ENCODE measurements around the gene CD40. TPM values are rescaled to one million over a fixed set of nuclear protein-coding genes. Genes with fewer than 3 reads are reported as not detected.

CD40 gene
- total and polyA plus RNA-seq, 4 donors, result 20.4 to 55.0 (median 28.4) TPM

DNA sequence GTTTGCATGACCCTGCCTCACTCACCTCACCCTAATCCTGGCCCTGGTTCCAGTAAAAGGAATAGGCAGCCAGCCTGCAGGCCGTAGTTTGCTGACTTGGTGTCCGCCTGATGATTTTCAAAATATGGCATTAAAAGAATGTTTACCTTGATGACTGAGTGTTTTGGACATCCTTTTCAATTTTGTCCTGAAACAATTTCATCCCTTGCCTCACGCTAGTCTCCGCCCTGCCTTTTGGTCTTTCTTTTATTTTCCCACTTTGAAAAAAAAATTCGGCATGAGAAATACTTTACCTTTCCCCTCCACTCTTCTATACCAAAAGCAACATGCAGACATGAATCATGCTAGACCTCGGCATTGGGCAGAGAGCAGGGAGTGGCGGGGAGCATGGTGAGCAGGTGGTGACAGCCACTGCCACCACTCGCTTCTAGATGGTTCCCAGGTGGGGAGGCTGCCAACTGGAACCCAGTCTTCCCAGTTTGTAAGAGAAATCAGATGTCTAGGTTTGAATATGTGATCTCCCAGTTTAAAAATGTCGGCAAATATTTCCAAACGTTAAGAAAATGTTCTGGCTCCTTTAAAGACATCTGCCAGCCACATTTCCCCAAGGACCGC is 9.4 kb downstream of the CD40 start:
- 90 to 94% methylated on average over 11 of the region's 11 CpGs for WGBS, 2 donors
- Histone ChIP-seq H3K36me3 (ENCODE audit: control insufficient read depth in 4 of 4, insufficient read depth in 4 of 4, low read length in 4 of 4) (peaks cover 0 to 19% (median 0%) of the 10 kb centered on the region in 4 donors), H3K9ac (ENCODE audit: insufficient read depth in 1 of 2, low read length in 2 of 2) (no peak overlapping the region)

DNA sequence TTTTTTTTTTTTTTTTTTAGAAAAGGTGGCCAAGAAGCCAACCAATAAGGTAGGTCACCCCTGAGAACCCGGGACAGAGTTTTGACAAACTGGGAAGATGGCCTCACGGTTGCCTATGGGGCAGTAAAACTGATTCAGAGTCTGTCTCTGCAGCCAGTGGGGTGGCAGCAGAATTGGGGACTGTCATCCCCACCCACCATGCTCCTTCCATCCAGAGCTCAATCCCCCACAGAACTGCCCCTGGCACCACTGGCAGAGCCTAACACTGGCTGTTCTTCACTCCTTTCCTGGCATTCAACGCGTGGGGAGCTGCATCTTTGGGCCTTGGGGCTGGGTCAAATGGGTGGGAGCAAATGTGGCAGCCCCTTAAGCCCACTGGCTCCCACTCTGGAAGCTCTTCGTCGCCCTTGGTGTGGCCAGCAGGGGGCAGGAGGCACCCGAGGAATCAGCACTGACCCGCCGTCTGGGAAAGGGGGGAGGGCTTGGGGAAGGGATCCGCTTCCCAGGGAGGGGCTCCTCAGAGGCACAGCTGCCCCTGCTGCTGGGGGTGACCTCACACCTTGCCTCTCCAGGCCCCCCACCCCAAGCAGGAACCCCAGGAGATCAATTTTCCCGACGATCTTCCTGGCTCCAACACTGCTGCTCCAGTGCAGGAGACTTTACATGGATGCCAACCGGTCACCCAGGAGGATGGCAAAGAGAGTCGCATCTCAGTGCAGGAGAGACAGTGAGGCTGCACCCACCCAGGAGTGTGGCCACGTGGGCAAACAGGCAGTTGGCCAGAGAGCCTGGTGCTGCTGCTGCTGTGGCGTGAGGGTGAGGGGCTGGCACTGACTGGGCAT is 10.4 kb downstream of the CD40 start:
- TF ChIP-seq, protein P1, sequence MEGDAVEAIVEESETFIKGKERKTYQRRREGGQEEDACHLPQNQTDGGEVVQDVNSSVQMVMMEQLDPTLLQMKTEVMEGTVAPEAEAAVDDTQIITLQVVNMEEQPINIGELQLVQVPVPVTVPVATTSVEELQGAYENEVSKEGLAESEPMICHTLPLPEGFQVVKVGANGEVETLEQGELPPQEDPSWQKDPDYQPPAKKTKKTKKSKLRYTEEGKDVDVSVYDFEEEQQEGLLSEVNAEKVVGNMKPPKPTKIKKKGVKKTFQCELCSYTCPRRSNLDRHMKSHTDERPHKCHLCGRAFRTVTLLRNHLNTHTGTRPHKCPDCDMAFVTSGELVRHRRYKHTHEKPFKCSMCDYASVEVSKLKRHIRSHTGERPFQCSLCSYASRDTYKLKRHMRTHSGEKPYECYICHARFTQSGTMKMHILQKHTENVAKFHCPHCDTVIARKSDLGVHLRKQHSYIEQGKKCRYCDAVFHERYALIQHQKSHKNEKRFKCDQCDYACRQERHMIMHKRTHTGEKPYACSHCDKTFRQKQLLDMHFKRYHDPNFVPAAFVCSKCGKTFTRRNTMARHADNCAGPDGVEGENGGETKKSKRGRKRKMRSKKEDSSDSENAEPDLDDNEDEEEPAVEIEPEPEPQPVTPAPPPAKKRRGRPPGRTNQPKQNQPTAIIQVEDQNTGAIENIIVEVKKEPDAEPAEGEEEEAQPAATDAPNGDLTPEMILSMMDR (IDR thresholded peaks at IDR 0.05; ENCODE audit: control extremely low read depth, extremely low read depth), result no peak
- H3K36me3 ChIP-seq (ENCODE audit: control insufficient read depth in 4 of 4, insufficient read depth in 4 of 4, low read length in 4 of 4), result peaks cover 0 to 9% (median 0%) of the 10 kb centered on the region in 4 donors
- DNase-seq (no peak), ATAC-seq (ENCODE audit: insufficient read depth, low FRiP score) (no peak)
- WGBS, 2 donors, result 49 to 54% methylated on average over 16 of the region's 16 CpGs
- H3K9ac ChIP-seq (ENCODE audit: insufficient read depth in 1 of 2, low read length in 2 of 2), result no peak overlapping the region
- H3K27me3 ChIP-seq (ENCODE audit: control insufficient read depth in 3 of 3, insufficient read depth in 3 of 3, low read length in 2 of 3), result peaks cover 0 to 13% (median 5%) of the 10 kb centered on the region in 3 donors
- H3K9me3 ChIP-seq (ENCODE audit: control insufficient read depth in 4 of 4, insufficient read depth in 3 of 4, low read length in 3 of 4), result no peaks in the 10 kb centered on the region
- peaks cover 0 to 6% (median 0%) of the 10 kb centered on the region in 5 donors for H3K4me1 ChIP-seq (ENCODE audit: control insufficient read depth in 5 of 5, insufficient read depth in 5 of 5, low read length in 5 of 5)
- no peak overlapping the region for H3K27ac ChIP-seq (ENCODE audit: low read depth in 1 of 2, low read length in 1 of 2)
- no peak overlapping the region for H3K4me3 ChIP-seq

More for the DNA sequence above, 9.4 kb downstream of the CD40 start:
- H3K9me3 ChIP-seq (ENCODE audit: control insufficient read depth in 4 of 4, insufficient read depth in 3 of 4, low read length in 3 of 4), result no peaks in the 10 kb centered on the region
- TF ChIP-seq, protein P1 (IDR thresholded peaks at IDR 0.05; ENCODE audit: control extremely low read depth, extremely low read depth), result no peak
- H3K27me3 ChIP-seq (ENCODE audit: control insufficient read depth in 3 of 3, insufficient read depth in 3 of 3, low read length in 2 of 3), result peaks cover 0 to 9% (median 9%) of the 10 kb centered on the region in 3 donors
- DNase-seq (no peak), ATAC-seq (ENCODE audit: insufficient read depth, low FRiP score) (no peak)
- peaks cover 0 to 3% (median 0%) of the 10 kb centered on the region in 5 donors for H3K4me1 ChIP-seq (ENCODE audit: control insufficient read depth in 5 of 5, insufficient read depth in 5 of 5, low read length in 5 of 5)
- H3K27ac ChIP-seq (ENCODE audit: low read depth in 1 of 2, low read length in 1 of 2), result no peak overlapping the region
- H3K4me3 ChIP-seq, result no peak overlapping the region

GRCh38 chr20:46129955-46130481 is 11.9 kb downstream of the CD40 start:
- TF ChIP-seq, protein P1 (IDR thresholded peaks at IDR 0.05; ENCODE audit: control extremely low read depth, extremely low read depth), result no peak
- H3K27me3 ChIP-seq (ENCODE audit: control insufficient read depth in 3 of 3, insufficient read depth in 3 of 3, low read length in 2 of 3), result peaks cover 0 to 13% (median 5%) of the 10 kb centered on the region in 3 donors
- ATAC-seq (ENCODE audit: insufficient read depth, low FRiP score), result no peak
- no peaks in the 10 kb centered on the region for H3K9me3 ChIP-seq (ENCODE audit: control insufficient read depth in 4 of 4, insufficient read depth in 3 of 4, low read length in 3 of 4)
- no peak overlapping the region for H3K4me3 ChIP-seq
- H3K36me3 ChIP-seq (ENCODE audit: control insufficient read depth in 4 of 4, insufficient read depth in 4 of 4, low read length in 4 of 4), result peaks cover 0 to 8% (median 0%) of the 10 kb centered on the region in 4 donors
- 45 to 47% methylated on average over 5 of the region's 5 CpGs for WGBS, 2 donors
- H3K4me1 ChIP-seq (ENCODE audit: control insufficient read depth in 5 of 5, insufficient read depth in 5 of 5, low read length in 5 of 5), result peaks cover 0 to 6% (median 0%) of the 10 kb centered on the region in 5 donors
- no peak overlapping the region for H3K9ac ChIP-seq (ENCODE audit: insufficient read depth in 1 of 2, low read length in 2 of 2)
- H3K27ac ChIP-seq (ENCODE audit: low read depth in 1 of 2, low read length in 1 of 2), result no peak overlapping the region
- DNase-seq, result no peak

All from lung (tissue), 12 donors.